ENCODE measurements around the gene NBEAL2. TPM values are rescaled to one million over a fixed set of nuclear protein-coding genes. Genes with fewer than 3 reads are reported as not detected.

The NBEAL2 gene
- total and polyA plus RNA-seq, 10 donors: 44.0 to 271 (median 129) TPM

DNA sequence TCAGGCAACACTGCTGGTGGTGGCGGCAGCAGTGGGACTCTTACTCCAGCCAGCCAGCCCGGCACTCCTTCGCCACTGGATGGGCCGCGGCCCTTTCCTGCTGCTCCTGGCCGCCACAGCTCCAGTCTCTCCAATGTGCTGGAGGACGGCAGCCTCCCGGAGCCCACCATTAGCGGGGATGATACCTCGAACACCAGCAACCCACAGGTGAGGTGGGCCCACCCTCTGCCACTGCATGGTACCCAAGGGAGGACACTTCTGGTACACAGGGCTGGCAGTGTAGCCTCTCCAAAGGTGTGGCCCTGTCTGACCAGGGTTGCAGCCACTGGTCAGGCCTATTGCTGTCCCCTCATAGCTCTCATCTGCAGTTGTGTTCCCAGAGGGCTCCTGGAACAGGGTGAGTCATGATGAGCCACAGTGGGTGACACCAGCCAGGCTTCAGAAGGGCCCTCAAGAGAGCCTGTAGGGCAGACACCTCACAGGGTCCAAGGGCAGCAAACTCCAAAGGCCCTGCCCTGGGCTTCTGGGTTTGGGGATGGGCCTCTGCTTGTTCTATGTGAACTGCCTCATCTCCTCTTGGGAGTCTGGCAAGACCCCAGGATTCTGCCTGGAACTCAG, 20.8 kb downstream of the NBEAL2 start:
- H3K4me1 ChIP-seq: peaks cover 9 to 58% (median 29%) of the 10 kb centered on the region in 6 donors
- H3K9me3 ChIP-seq: no peaks in the 10 kb centered on the region
- H3K27me3 ChIP-seq (replicated peaks in 1 of 7): no peaks in the 10 kb centered on the region
- no peak overlapping the region for H3K27ac ChIP-seq
- 96 to 98% (median 97%) methylated on average over 10 of the region's 10 CpGs for WGBS, 5 donors
- TF ChIP-seq POLR2AphosphoS5 (IDR thresholded peaks at IDR 0.05) (peak in 1 of 3 donors; percentile 35), POLR2A (IDR thresholded peaks at IDR 0.05) (no peak), CTCF (IDR thresholded peaks at IDR 0.05 in 8 of 11, conservative IDR thresholded peaks at IDR 0.05 in 3 of 11) (no peak)
- peaks cover 0 to 100% (median 89%) of the 10 kb centered on the region in 6 donors for H3K36me3 ChIP-seq
- peak; percentile 59 for DNase-seq
- intact Hi-C loops (cut with DNase I; ENCODE audit: low total_unique reads): no loop called here
- no peak overlapping the region for H3K4me3 ChIP-seq

DNA sequence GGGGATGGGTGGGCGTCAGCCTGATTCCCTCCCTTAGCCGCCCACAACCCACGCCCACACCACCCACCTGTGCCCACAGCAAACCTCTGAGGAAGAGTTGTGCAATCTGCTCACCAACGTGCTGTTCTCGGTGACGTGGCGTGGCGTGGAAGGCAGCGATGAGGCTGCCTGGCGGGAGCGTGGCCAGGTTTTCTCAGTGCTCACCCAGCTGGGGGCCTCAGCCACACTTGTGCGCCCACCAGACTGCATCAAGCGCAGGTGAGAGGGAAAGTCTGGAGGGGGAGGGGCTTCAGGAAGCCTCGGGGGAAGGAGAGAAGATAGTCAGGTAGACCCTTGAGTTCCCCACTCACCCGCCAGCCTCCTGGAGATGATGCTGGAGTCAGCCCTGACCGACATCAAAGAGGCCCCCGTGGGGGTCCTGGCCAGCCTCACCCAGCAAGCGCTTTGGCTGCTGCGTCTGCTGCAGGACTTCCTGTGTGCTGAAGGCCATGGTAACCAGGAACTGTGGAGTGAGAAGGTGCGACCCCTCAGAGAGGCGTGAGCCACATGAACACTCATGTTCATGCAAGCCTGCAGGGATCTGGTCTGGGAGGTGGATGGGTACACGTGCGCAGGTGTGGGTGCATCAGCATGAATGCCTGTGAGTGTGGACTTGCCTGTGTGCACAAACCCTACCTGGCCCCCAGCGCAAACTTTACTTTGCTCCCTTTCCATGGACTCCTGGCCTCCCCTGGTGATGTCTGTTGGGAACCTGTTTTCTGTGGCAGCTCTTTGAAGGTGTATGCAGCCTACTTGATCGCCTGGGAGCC, 21.7 kb downstream of the NBEAL2 start:
- no peaks in the 10 kb centered on the region for H3K27me3 ChIP-seq (replicated peaks in 1 of 7)
- peaks cover 9 to 50% (median 28%) of the 10 kb centered on the region in 6 donors for H3K4me1 ChIP-seq
- intact Hi-C loops (cut with DNase I; ENCODE audit: low total_unique reads): no loop called here
- no peak for TF ChIP-seq CTCF (IDR thresholded peaks at IDR 0.05 in 8 of 11, conservative IDR thresholded peaks at IDR 0.05 in 3 of 11)
- peak in 1 of 3 donors; percentile 33 for TF ChIP-seq POLR2AphosphoS5 (IDR thresholded peaks at IDR 0.05)
- peak; percentile 61 for DNase-seq
- H3K27ac ChIP-seq: no peak overlapping the region
- H3K9me3 ChIP-seq: no peaks in the 10 kb centered on the region
- WGBS, 5 donors: 70 to 76% (median 74%) methylated on average over 15 to 25 of the region's 25 CpGs
- no peak overlapping the region for H3K4me3 ChIP-seq
- H3K36me3 ChIP-seq: peaks cover 0 to 100% (median 90%) of the 10 kb centered on the region in 6 donors

DNA sequence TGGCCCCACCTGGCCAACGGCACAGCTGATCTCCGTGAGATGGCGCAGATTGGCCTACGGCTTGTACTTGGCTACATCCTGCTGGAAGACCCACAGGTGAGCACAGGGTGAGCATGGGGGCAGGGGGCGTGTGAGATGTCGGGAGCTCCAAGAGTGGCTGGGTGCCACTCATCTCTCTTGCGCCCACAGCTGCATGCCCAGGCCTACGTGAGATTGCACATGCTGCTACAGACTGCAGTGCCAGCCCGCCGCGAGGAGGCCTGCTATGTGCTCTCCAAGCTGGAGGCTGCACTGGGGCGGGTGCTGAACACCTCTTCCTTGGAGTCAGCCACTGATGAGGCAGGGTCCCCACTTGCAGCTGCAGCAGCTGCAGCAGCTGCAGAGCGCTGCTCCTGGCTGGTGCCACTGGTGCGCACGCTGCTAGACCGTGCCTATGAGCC, 22.3 kb downstream of the NBEAL2 start:
- peak; percentile 59 for DNase-seq
- Histone ChIP-seq H3K27ac (no peak overlapping the region), H3K27me3 (replicated peaks in 1 of 7) (no peaks in the 10 kb centered on the region), H3K4me1 (peaks cover 9 to 44% (median 22%) of the 10 kb centered on the region in 6 donors), H3K36me3 (peaks cover 0 to 100% (median 93%) of the 10 kb centered on the region in 6 donors), H3K9me3 (no peaks in the 10 kb centered on the region), H3K4me3 (no peak overlapping the region)
- TF ChIP-seq POLR2A (IDR thresholded peaks at IDR 0.05) (no peak), POLR2AphosphoS5 (IDR thresholded peaks at IDR 0.05) (peak in 1 of 3 donors; percentile 11)
- intact Hi-C loops (cut with DNase I; ENCODE audit: low total_unique reads): no loop called here
- 94 to 98% (median 96%) methylated on average over 6 to 16 of the region's 16 CpGs for WGBS, 5 donors

GRCh38 chr3:47002171-47003055, 22.9 kb downstream of the NBEAL2 start:
- H3K9me3 ChIP-seq: no peaks in the 10 kb centered on the region
- TF ChIP-seq CTCF (IDR thresholded peaks at IDR 0.05 in 8 of 11, conservative IDR thresholded peaks at IDR 0.05 in 3 of 11): no peak
- no peak for TF ChIP-seq POLR2A (IDR thresholded peaks at IDR 0.05)
- peak in 1 of 3 donors; percentile 35 for TF ChIP-seq POLR2AphosphoS5 (IDR thresholded peaks at IDR 0.05)
- peaks cover 0 to 100% (median 97%) of the 10 kb centered on the region in 6 donors for H3K36me3 ChIP-seq
- H3K27ac ChIP-seq: no peak overlapping the region
- no peak overlapping the region for H3K4me3 ChIP-seq
- no peaks in the 10 kb centered on the region for H3K27me3 ChIP-seq (replicated peaks in 1 of 7)
- peak; percentile 70 for DNase-seq
- intact Hi-C loops (cut with DNase I; ENCODE audit: low total_unique reads): no loop called here
- H3K4me1 ChIP-seq: peaks cover 3 to 39% (median 15%) of the 10 kb centered on the region in 6 donors
- WGBS, 5 donors: 92 to 96% (median 93%) methylated on average over 11 to 35 of the region's 35 CpGs

All from spleen (tissue), 11 donors.